LNCAP (cell line): ENCODE data around the gene ATP5MG.

Experiments used
- CTCF ChIP-seq: fragments of 450-650 bp; IDR thresholded peaks from 2 replicates; pipeline ENCODE4 v1.5.1; 2017; ENCODE audit warnings: mild to moderate bottlenecking

Gene ATP5MG

GRCh38 chr11:118434553-118435289, 33.3 kb downstream of the ATP5MG start:
- no peak for TF ChIP-seq CTCF

- no peak for TF ChIP-seq CTCF
Measured at GRCh38 chr11:118435290-118435892, 34.0 kb downstream of the ATP5MG start.

GRCh38 chr11:118435893-118436624, 34.7 kb downstream of the ATP5MG start, which contains the start of gene KMT2A:
KMT2A (plus strand) TSS chr11:118436492; CDS start chr11:118436513, 21 bp downstream.
- TF ChIP-seq CTCF, result no peak

- TF ChIP-seq CTCF, result 0 out of 2 replicates have a peak, but pooled peaks have one; percentile 19
Measured at GRCh38 chr11:118436639-118437207, 35.3 kb downstream of the ATP5MG start.

GRCh38 chr11:118437208-118438125, 36.1 kb downstream of the ATP5MG start:
- TF ChIP-seq CTCF, result no peak

- no peak for TF ChIP-seq CTCF
Measured at GRCh38 chr11:118438314-118438931, 37.0 kb downstream of the ATP5MG start.
